ENCODE results near the gene ABCA7. TPM values are rescaled to one million over a fixed set of nuclear protein-coding genes. Genes with fewer than 3 reads are reported as not detected.

ABCA7 gene
- total and polyA plus RNA-seq, 2 of the 13 experiments (the other 11 are each of a cell fraction or from before 2014, with no cell fraction given) = 4.4 to 32.4 TPM

DNA sequence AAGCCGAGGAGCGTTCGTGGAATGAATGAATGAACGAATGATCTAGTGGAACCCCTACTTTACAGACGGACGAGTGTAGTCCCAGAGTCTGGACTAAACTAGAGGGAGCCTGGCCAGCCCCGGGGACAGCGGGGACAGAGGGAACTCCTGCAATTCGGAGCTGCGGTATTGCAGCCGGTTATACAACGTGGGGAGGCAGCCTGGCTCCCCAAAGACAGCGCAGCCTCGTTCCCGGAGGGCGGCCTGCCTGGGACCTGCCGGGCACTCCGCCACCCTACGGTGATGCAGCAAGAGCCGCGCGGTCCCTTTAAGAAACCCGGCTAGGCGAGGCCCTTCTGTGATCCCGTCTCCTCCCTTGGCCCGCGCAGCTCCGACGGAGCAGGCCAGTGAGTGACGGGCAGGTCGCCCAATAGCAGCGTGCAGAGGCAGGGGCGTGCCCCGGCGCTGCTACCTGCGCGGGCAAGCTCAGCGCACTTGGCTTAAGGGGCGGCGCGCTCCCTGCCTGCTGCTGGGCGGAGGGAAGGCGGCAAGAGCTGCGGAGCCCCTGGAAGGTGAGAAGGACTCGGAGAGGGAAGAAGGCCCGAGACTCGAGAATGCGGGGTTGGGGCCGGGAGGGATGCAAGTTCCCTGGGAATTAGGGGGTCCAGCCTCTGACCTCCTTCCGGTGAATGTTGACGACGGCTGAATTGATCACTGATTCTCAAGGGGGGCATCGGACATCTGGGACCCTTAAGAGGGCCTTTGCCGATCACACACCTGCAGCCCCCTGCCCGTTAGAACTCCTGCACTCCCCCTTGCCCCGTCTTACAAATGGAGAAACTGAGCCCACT lies at the start of gene ABCA7 (continued):
- 0 out of 2 replicates have a peak, but pooled peaks have one; percentile 28 for TF ChIP-seq ZHX1 (CRISPR knock-in tag; IDR thresholded peaks at IDR 0.05; ENCODE audit: low read depth)
- TF ChIP-seq ZNF629 (CRISPR knock-in tag; conservative IDR thresholded peaks at IDR 0.05) = no peak; the same call in 1 of the 2 replicates
- no peak for TF ChIP-seq ONECUT2 (CRISPR knock-in tag; IDR thresholded peaks at IDR 0.05)
- TF ChIP-seq DNMT1 (CRISPR knock-in tag; IDR thresholded peaks at IDR 0.05) = no peak
- 0 out of 2 replicates have a peak, but pooled peaks have one; percentile 70 for TF ChIP-seq FOXC1 (CRISPR knock-in tag; IDR thresholded peaks at IDR 0.05; ENCODE audit: borderline replicate concordance)
- TF ChIP-seq ESRRA (CRISPR knock-in tag; IDR thresholded peaks at IDR 0.05; ENCODE audit: low read depth) = no peak
- TF ChIP-seq PLRG1 (conservative IDR thresholded peaks at IDR 0.05) = no peak
- TF ChIP-seq, protein P1, sequence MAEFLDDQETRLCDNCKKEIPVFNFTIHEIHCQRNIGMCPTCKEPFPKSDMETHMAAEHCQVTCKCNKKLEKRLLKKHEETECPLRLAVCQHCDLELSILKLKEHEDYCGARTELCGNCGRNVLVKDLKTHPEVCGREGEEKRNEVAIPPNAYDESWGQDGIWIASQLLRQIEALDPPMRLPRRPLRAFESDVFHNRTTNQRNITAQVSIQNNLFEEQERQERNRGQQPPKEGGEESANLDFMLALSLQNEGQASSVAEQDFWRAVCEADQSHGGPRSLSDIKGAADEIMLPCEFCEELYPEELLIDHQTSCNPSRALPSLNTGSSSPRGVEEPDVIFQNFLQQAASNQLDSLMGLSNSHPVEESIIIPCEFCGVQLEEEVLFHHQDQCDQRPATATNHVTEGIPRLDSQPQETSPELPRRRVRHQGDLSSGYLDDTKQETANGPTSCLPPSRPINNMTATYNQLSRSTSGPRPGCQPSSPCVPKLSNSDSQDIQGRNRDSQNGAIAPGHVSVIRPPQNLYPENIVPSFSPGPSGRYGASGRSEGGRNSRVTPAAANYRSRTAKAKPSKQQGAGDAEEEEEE (CRISPR knock-in tag; IDR thresholded peaks at IDR 0.05; ENCODE audit: borderline replicate concordance) = no peak
- TF ChIP-seq YEATS2 (CRISPR knock-in tag; IDR thresholded peaks at IDR 0.05; ENCODE audit: borderline replicate concordance) = peak; percentile 80
- TF ChIP-seq, protein P2, sequence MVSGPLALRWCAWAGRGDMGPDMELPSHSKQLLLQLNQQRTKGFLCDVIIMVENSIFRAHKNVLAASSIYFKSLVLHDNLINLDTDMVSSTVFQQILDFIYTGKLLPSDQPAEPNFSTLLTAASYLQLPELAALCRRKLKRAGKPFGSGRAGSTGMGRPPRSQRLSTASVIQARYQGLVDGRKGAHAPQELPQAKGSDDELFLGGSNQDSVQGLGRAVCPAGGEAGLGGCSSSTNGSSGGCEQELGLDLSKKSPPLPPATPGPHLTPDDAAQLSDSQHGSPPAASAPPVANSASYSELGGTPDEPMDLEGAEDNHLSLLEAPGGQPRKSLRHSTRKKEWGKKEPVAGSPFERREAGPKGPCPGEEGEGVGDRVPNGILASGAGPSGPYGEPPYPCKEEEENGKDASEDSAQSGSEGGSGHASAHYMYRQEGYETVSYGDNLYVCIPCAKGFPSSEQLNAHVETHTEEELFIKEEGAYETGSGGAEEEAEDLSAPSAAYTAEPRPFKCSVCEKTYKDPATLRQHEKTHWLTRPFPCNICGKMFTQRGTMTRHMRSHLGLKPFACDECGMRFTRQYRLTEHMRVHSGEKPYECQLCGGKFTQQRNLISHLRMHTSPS (CRISPR knock-in tag; IDR thresholded peaks at IDR 0.05; ENCODE audit: low read depth) = no peak
- TF ChIP-seq ZNF724P (CRISPR knock-in tag; IDR thresholded peaks at IDR 0.05; ENCODE audit: borderline replicate concordance) = no peak
- TF ChIP-seq GLMP (CRISPR knock-in tag; IDR thresholded peaks at IDR 0.05; ENCODE audit: borderline replicate concordance) = no peak
- peak; percentile 89 for TF ChIP-seq GABPB1 (CRISPR knock-in tag; IDR thresholded peaks at IDR 0.05)
- no peak for TF ChIP-seq E2F2 (CRISPR knock-in tag; IDR thresholded peaks at IDR 0.05; ENCODE audit: borderline replicate concordance)
- TF ChIP-seq, protein P3, sequence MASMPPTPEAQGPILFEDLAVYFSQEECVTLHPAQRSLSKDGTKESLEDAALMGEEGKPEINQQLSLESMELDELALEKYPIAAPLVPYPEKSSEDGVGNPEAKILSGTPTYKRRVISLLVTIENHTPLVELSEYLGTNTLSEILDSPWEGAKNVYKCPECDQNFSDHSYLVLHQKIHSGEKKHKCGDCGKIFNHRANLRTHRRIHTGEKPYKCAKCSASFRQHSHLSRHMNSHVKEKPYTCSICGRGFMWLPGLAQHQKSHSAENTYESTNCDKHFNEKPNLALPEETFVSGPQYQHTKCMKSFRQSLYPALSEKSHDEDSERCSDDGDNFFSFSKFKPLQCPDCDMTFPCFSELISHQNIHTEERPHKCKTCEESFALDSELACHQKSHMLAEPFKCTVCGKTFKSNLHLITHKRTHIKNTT (CRISPR knock-in tag; IDR thresholded peaks at IDR 0.05) = no peak

Data from HepG2 (cell line).